Mucosa of rectum (tissue), 2 donors: ENCODE results near the gene PIAS1.
"Not testable (repeated sequence)": the region's sequence is repeated elsewhere in the genome, so short reads cannot be mapped to it uniquely, and the experiment has no call there.

Experiments
- H3K27ac ChIP-seq, 2 donors: one replicate each; pipeline ENCODE4 v1.7.0; 2013; ENCODE audit warnings: inconsistent platforms in 2 of 2, low read depth in 2 of 2, low read length in 2 of 2
- H3K27me3 ChIP-seq, 2 donors: one replicate each; pipeline ENCODE4 v1.7.0; 2013; ENCODE audit warnings: low read length in 2 of 2; ENCODE audit not compliant: control insufficient read depth in 2 of 2, insufficient read depth in 2 of 2
- H3K36me3 ChIP-seq, 2 donors: one replicate each; pipeline ENCODE4 v1.7.0; 2013; ENCODE audit warnings: low read length in 2 of 2; ENCODE audit not compliant: control insufficient read depth in 2 of 2, insufficient read depth in 2 of 2
- H3K4me1 ChIP-seq, 2 donors: one replicate each; pipeline ENCODE4 v1.7.0; 2013; ENCODE audit warnings: low read length in 2 of 2, mild to moderate bottlenecking in 1 of 2; ENCODE audit not compliant: control insufficient read depth in 2 of 2, insufficient read depth in 2 of 2
- H3K4me3 ChIP-seq, 2 donors: one replicate each; pipeline ENCODE4 v1.7.0; 2013; ENCODE audit warnings: low read length in 2 of 2
- H3K9ac ChIP-seq, 2 donors: one replicate each; pipeline ENCODE4 v1.7.0; 2013; ENCODE audit warnings: low read length in 2 of 2, low read depth in 1 of 2, mild to moderate bottlenecking in 1 of 2
- H3K9me3 ChIP-seq, 2 donors: one replicate each; pipeline ENCODE4 v1.7.0; 2013; ENCODE audit warnings: low read length in 2 of 2; ENCODE audit not compliant: control insufficient read depth in 2 of 2
- donor health status: healthy.
- donor health status: Normal muscosa, but diverticular disease.

PIAS1 gene

DNA sequence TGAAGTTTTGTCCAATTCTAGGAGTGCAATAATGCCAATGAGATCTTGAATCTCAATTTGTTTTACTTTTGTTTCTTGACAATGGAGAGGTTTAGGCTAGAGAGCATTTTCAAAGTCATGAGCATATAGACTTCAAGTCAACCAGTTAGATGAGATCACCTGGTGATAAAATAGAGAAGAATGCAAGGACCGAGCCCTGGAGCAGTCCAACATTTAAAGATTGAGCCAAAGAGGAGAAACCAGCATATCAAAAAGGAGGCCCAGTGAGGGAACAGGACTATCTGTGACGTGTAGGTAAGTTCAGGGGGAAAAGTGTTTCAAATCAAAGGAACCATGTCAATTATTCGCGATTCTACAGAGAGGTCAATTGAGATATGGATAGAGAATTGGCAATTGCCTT is 1.7 kb upstream of the PIAS1 start:
- Histone ChIP-seq H3K9ac (no peak overlapping the region), H3K36me3 (no peaks in the 10 kb centered on the region), H3K27me3 (no peaks in the 10 kb centered on the region), H3K9me3 (no peaks in the 10 kb centered on the region), H3K4me1 (peaks cover 6% of the 10 kb centered on the region in 2 donors), H3K4me3 (no peak overlapping the region), H3K27ac (no peak overlapping the region)

GRCh38 chr15:68053001-68053400 is 1.1 kb upstream of the PIAS1 start:
- no peaks in the 10 kb centered on the region for H3K27me3 ChIP-seq
- H3K4me3 ChIP-seq: no peak overlapping the region
- no peaks in the 10 kb centered on the region for H3K36me3 ChIP-seq
- H3K9ac ChIP-seq: no peak overlapping the region
- no peak overlapping the region for H3K27ac ChIP-seq
- no peaks in the 10 kb centered on the region for H3K9me3 ChIP-seq
- peaks cover 6% of the 10 kb centered on the region in 2 donors for H3K4me1 ChIP-seq

- H3K27me3 ChIP-seq: no peaks in the 10 kb centered on the region
- H3K36me3 ChIP-seq: no peaks in the 10 kb centered on the region
- peak overlapping the region; percentile 83 to 90 for H3K9ac ChIP-seq
- peak overlapping the region; percentile 83 to 87 for H3K27ac ChIP-seq
- no peaks in the 10 kb centered on the region for H3K9me3 ChIP-seq
- peaks cover 6% of the 10 kb centered on the region in 2 donors for H3K4me1 ChIP-seq
- H3K4me3 ChIP-seq: peak overlapping the region; percentile 89 to 94
Measured at GRCh38 chr15:68054628-68055223, 611 bp downstream of the PIAS1 start.

DNA sequence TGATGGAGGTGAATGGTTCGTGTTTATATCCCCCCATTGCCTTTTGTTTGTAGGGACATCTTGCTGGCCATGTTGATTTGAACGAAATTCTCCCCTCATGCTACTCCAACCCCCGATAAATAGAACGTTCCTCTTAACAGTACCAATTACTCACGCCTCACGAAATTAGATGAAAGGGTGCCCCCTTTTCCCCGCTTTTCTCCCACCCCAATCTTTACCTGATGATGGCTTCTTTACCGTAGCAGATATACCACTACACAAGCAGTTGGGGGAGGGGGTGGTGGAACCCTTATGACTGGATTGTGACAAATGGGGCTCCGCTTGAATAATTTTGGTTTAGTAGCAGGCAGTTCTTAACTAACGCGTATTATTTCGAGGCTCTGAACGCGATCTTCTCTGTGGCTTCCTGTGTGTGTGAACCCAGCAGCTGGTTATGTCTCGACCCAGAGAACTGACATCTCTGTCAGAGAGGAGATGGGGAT is 1.1 kb downstream of the PIAS1 start:
- Histone ChIP-seq H3K27ac (peak overlapping the region; percentile 83 to 87), H3K27me3 (no peaks in the 10 kb centered on the region), H3K9ac (peak overlapping the region; percentile 83 to 90)

GRCh38 chr15:68056097-68056865 is 2.2 kb downstream of the PIAS1 start:
- Histone ChIP-seq H3K9ac (peak overlapping the region in 1 of 2 donors; percentile 90), H3K36me3 (no peaks in the 10 kb centered on the region), H3K27me3 (no peaks in the 10 kb centered on the region), H3K27ac (no peak overlapping the region), H3K4me1 (peaks cover 6% of the 10 kb centered on the region in 2 donors), H3K9me3 (no peaks in the 10 kb centered on the region), H3K4me3 (peak overlapping the region; percentile 89 to 94)

More for the DNA sequence above, 1.1 kb downstream of the PIAS1 start:
- H3K4me3 ChIP-seq: peak overlapping the region; percentile 89 to 94
- H3K36me3 ChIP-seq: no peaks in the 10 kb centered on the region
- H3K9me3 ChIP-seq: no peaks in the 10 kb centered on the region
- peaks cover 6% of the 10 kb centered on the region in 2 donors for H3K4me1 ChIP-seq

- H3K27me3 ChIP-seq: no peaks in the 10 kb centered on the region
- no peaks in the 10 kb centered on the region for H3K36me3 ChIP-seq
- H3K4me1 ChIP-seq: peaks cover 6% of the 10 kb centered on the region in 2 donors
- H3K27ac ChIP-seq: no peak overlapping the region
- H3K9ac ChIP-seq: no peak overlapping the region
- no peak overlapping the region for H3K4me3 ChIP-seq
- H3K9me3 ChIP-seq: no peaks in the 10 kb centered on the region
Measured at GRCh38 chr15:68057034-68057433, 2.9 kb downstream of the PIAS1 start.

- Histone ChIP-seq H3K27ac (no peak overlapping the region), H3K4me3 (no peak overlapping the region), H3K9ac (no peak overlapping the region), H3K9me3 (no peaks in the 10 kb centered on the region), H3K36me3 (no peaks in the 10 kb centered on the region), H3K4me1 (peaks cover 6% of the 10 kb centered on the region in 2 donors), H3K27me3 (no peaks in the 10 kb centered on the region)
Measured at GRCh38 chr15:68057758-68058157, 3.6 kb downstream of the PIAS1 start.

DNA sequence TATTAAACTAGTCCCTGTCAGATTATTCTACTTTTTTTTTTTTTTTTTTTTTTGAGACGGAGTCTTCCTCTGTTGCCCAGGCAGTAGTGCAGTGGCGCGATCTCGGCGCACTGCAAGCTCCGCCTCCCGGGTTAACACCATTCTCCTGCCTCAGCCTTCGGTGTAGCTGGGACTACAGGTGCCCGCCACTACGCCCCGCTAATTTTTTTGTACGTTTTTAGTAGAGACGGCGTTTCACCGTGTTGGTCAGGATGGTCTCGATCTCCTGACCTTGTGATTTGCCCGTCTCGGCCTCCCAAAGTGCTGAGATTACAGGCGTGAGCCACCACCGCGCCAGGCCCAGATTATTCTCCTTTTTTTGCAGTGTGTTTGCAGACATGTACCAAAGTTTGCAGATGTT is 4.9 kb downstream of the PIAS1 start:
- not testable (repeated sequence) for H3K27me3 ChIP-seq, H3K4me3 ChIP-seq, H3K27ac ChIP-seq, H3K36me3 ChIP-seq, H3K9me3 ChIP-seq, H3K4me1 ChIP-seq, H3K9ac ChIP-seq

GRCh38 chr15:68059630-68060029 is 5.5 kb downstream of the PIAS1 start:
- Histone ChIP-seq H3K36me3 (no peaks in the 10 kb centered on the region), H3K4me1 (peaks cover 2 to 3% of the 10 kb centered on the region in 2 donors), H3K27ac (no peak overlapping the region), H3K4me3 (no peak overlapping the region), H3K27me3 (no peaks in the 10 kb centered on the region), H3K9me3 (no peaks in the 10 kb centered on the region), H3K9ac (no peak overlapping the region)

- Histone ChIP-seq H3K4me3 (no peak overlapping the region), H3K9ac (no peak overlapping the region), H3K9me3 (no peaks in the 10 kb centered on the region), H3K27me3 (no peaks in the 10 kb centered on the region), H3K27ac (no peak overlapping the region), H3K4me1 (no peaks in the 10 kb centered on the region), H3K36me3 (no peaks in the 10 kb centered on the region)
Measured at GRCh38 chr15:68061171-68061570, 7.1 kb downstream of the PIAS1 start.
